HCT116 (cell line): Measurements from ENCODE around the gene CREBBP. TPM values are rescaled to one million over a fixed set of nuclear protein-coding genes. Genes with fewer than 3 reads are reported as not detected.

Source experiments
- ATAC-seq: fragments of 200-7000 bp; cut with Tn5 transposase; 2 replicates; pipeline ENCODE4 v1.9.1; 2020; ENCODE audit warnings: mild to moderate bottlenecking, moderate library complexity
- BruUV-seq: library from RNA; stranded (reverse); fragments of 400-500 nt; replicated peaks from 2 replicates; lab custom pipeline; 2021; lab: Mats Ljungman, UMichigan
- CTCF ChIA-PET: fragments of 300-600 bp; sonication (Branson Sonifier 250); formaldehyde crosslinking; loops from one replicate; lab custom pipeline; 2021; ENCODE audit warnings: antibody characterized with exemption; lab: Charles Lee
- POLR2A ChIA-PET: fragments of 300-600, 350-600 bp; sonication (Branson Sonifier 250); formaldehyde crosslinking; loops from one replicate; lab custom pipeline; 2021; ENCODE audit warnings: antibody characterized with exemption; lab: Charles Lee
- RAD21 ChIA-PET, 2 experiments: fragments of 300-600 bp; sonication (Branson Sonifier 250); formaldehyde crosslinking; loops; one replicate each; lab custom pipeline; 2023; ENCODE audit warnings: low total read pairs in 2 of 2; ENCODE audit not compliant: uncharacterized antibody in 2 of 2, unreplicated experiment in 2 of 2, low non-redundant PET in 1 of 2; lab: Charles Lee
- DNase-seq: peaks from one replicate; pipeline ENCODE4 v3.0.0-alpha.2; 2010; ENCODE audit warnings: low read depth, low spot score
- H2AFZ ChIP-seq: fragments of 200-600 bp; shearing (Covaris generic), sonication (generic); 2 replicates; pipeline ENCODE4 v1.6.1; 2017; ENCODE audit warnings: low read depth, mixed run types, mixed read lengths, antibody characterized with exemption, low read length; ENCODE audit not compliant: poor library complexity, severe bottlenecking
- H3K27ac ChIP-seq: 2 replicates; pipeline ENCODE4 v1.5.1; 2012; ENCODE audit warnings: low read depth, low read length
- H3K27me3 ChIP-seq: fragments of 200-600 bp; sonication (generic); 2 replicates; pipeline ENCODE4 v1.6.1; 2016; ENCODE audit warnings: mixed run types, low read length, mixed read lengths; ENCODE audit not compliant: insufficient read depth
- H3K36me3 ChIP-seq, 2 experiments: fragments of 200-500 bp in 1 of 2; fragments of 200-600 bp in 1 of 2; sonication (Bioruptor generic) in 1 of 2; sonication (generic) in 1 of 2; 2 replicates each; pipeline versions ENCODE4 v1.5.1 to v1.6.1; 2014 to 2016; ENCODE audit warnings: low read length in 2 of 2, inconsistent platforms in 1 of 2, mixed read lengths in 1 of 2, mixed run types in 1 of 2; ENCODE audit not compliant: insufficient read depth in 2 of 2, control insufficient read depth in 1 of 2
- H3K4me1 ChIP-seq, 2 experiments: fragments of 200-600 bp in 1 of 2; sonication (generic) in 1 of 2; 2 replicates each; pipeline versions ENCODE4 v1.5.1 to v1.6.1; 2012 to 2017; ENCODE audit warnings: low read length in 2 of 2, inconsistent platforms in 1 of 2, mild to moderate bottlenecking in 1 of 2, mixed read lengths in 1 of 2, mixed run types in 1 of 2, moderate library complexity in 1 of 2; ENCODE audit not compliant: insufficient read depth in 2 of 2, control insufficient read depth in 1 of 2
- H3K4me2 ChIP-seq: fragments of 200-600 bp; sonication (generic); 2 replicates; pipeline ENCODE4 v1.6.1; 2017; ENCODE audit warnings: mixed run types, low read length, mixed read lengths
- H3K4me3 ChIP-seq, 2 experiments: fragments of 200-600 bp in 1 of 2; sonication (generic) in 1 of 2; replicated peaks in 1 of 2; 2 replicates each; pipeline ENCODE4 v1.5.1; 2011 to 2016; ENCODE audit warnings: low read length in 2 of 2, control low read depth in 1 of 2, low read depth in 1 of 2, mild to moderate bottlenecking in 1 of 2, mixed read lengths in 1 of 2, mixed run types in 1 of 2
- H3K79me2 ChIP-seq: fragments of 200-600 bp; sonication (generic); 2 replicates; pipeline ENCODE4 v1.6.1; 2017; ENCODE audit warnings: mild to moderate bottlenecking, mixed run types, low read length, moderate library complexity, mixed read lengths; ENCODE audit not compliant: insufficient read depth
- H3K9ac ChIP-seq: fragments of 200-600 bp; sonication (generic); 2 replicates; pipeline ENCODE4 v1.6.1; 2016; ENCODE audit warnings: low read length, mixed read lengths
- H3K9me2 ChIP-seq: fragments of 200-600 bp; sonication (generic), shearing (Covaris generic); 2 replicates; pipeline ENCODE4 v1.6.1; 2017; ENCODE audit warnings: mixed run types, mild to moderate bottlenecking, moderate library complexity; ENCODE audit not compliant: insufficient read depth
- H3K9me3 ChIP-seq, 2 experiments: fragments of 200-500 bp in 1 of 2; fragments of 200-600 bp in 1 of 2; sonication (Bioruptor generic) in 1 of 2; sonication (generic) in 1 of 2; 2 replicates each; pipeline ENCODE4 v1.6.1; 2014 to 2017; ENCODE audit warnings: low read length in 2 of 2, mixed read lengths in 2 of 2, inconsistent platforms in 1 of 2, low read depth in 1 of 2, mild to moderate bottlenecking in 1 of 2, mixed run types in 1 of 2, moderate library complexity in 1 of 2; ENCODE audit not compliant: control insufficient read depth in 1 of 2, insufficient read depth in 1 of 2
- H4K20me1 ChIP-seq: fragments of 200-600 bp; sonication (generic), shearing (Covaris generic); 2 replicates; pipeline ENCODE4 v1.6.1; 2017; ENCODE audit warnings: mixed run types, mild to moderate bottlenecking, moderate library complexity; ENCODE audit not compliant: insufficient read depth
- EGR1 ChIP-seq: IDR thresholded peaks from 2 replicates; pipeline ENCODE4 v1.6.1; 2012; ENCODE audit warnings: low read depth
- ELF1 ChIP-seq: IDR thresholded peaks from 2 replicates; pipeline ENCODE4 v1.6.1; 2012; ENCODE audit warnings: low read depth, borderline replicate concordance
- EZH2 ChIP-seq: fragments of 200-600 bp; sonication (generic); IDR thresholded peaks from 2 replicates; pipeline ENCODE4 v1.6.1; 2017; ENCODE audit warnings: antibody characterized with exemption, mixed run types
- EZH2phosphoT487 ChIP-seq: fragments of 200-600 bp; IDR thresholded peaks from 2 replicates; pipeline ENCODE4 v1.6.1; 2018; ENCODE audit warnings: antibody characterized with exemption, borderline replicate concordance
- FOSL1 ChIP-seq: IDR thresholded peaks from 2 replicates; pipeline ENCODE4 v1.6.1; 2012; ENCODE audit warnings: low read depth
- JUND ChIP-seq: IDR thresholded peaks from 2 replicates; pipeline ENCODE4 v1.6.1; 2012
- MAX ChIP-seq: IDR thresholded peaks from 2 replicates; pipeline ENCODE4 v1.6.1; 2012
- REST ChIP-seq: IDR thresholded peaks from 2 replicates; pipeline ENCODE4 v1.6.1; 2012; ENCODE audit warnings: low read depth
- SIN3A ChIP-seq: IDR thresholded peaks from 2 replicates; pipeline ENCODE4 v1.6.1; 2012; ENCODE audit warnings: low read depth
- SP1 ChIP-seq: IDR thresholded peaks from 2 replicates; pipeline ENCODE4 v1.6.1; 2012; ENCODE audit warnings: low read depth
- YY1 ChIP-seq: IDR thresholded peaks from 2 replicates; pipeline ENCODE4 v1.6.1; 2011; ENCODE audit warnings: low read length, low read depth, moderate library complexity, mild to moderate bottlenecking; ENCODE audit not compliant: insufficient replicate concordance; ENCODE audit errors: extremely low read depth
- ZFX ChIP-seq: fragments of 450-650 bp; IDR thresholded peaks from 2 replicates; pipeline ENCODE4 v1.6.1; 2017
- ZNF274 ChIP-seq: fragments of 200-500 bp; sonication (Bioruptor generic); IDR thresholded peaks from 2 replicates; pipeline ENCODE4 v1.6.1; 2014; ENCODE audit warnings: mild to moderate bottlenecking, low read depth, low read length, inconsistent platforms
- intact Hi-C: fragments of 100-400 bp; cut with micrococcal nuclease; formaldehyde crosslinking; loops from 2 replicates; pipeline ENCODE4 v1.10.0; 2022
- total RNA-seq: library from RNA; stranded (reverse); gene quantifications from one replicate; pipeline ENCODE4 v1.2.1, GENCODE V29; 2021; ENCODE audit not compliant: unreplicated experiment
- TF ChIP-seq, protein P1 (sequence below), 3 experiments: fragments of 200-600 bp in 1 of 3; sonication (generic) in 1 of 3; IDR thresholded peaks in 2 of 3; conservative IDR thresholded peaks in 1 of 3; 2 replicates each; pipeline ENCODE4 v1.5.1; 2012 to 2017; ENCODE audit warnings: low read depth in 2 of 3, low read length in 2 of 3, antibody characterized with exemption in 1 of 3, borderline replicate concordance in 1 of 3, control low read depth in 1 of 3, mild to moderate bottlenecking in 1 of 3, mixed read lengths in 1 of 3, mixed run types in 1 of 3, moderate library complexity in 1 of 3; ENCODE audit not compliant: insufficient read depth in 1 of 3
- TF ChIP-seq, protein P2 (sequence below): IDR thresholded peaks from 2 replicates; pipeline ENCODE4 v1.6.1; 2011; ENCODE audit warnings: mild to moderate bottlenecking, low read length, moderate library complexity; ENCODE audit not compliant: insufficient replicate concordance; ENCODE audit errors: extremely low read depth

CREBBP gene
- total RNA-seq, 1 experiment from 2014 or later = 42.7 TPM

DNA sequence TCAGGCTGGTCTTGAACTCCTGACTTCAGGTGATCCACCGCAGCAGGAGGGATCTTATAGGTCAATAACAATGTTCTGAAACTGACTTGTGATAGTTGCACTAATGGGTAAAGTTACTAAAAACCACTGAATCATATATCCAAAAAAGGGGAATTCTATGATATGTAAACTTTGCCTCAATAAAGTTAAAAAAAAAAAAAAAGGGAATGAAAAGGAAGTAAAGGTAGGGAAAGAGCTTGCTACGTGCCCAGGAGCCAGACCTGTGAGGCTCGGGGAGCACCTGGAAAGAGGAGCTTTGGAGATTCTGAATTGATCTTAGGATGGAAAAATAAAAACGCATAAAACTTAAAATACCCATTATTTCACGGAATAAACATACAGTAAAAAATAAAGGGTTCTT lies 142.4 kb downstream of the CREBBP start (continued):
- TF ChIP-seq, protein P1, sequence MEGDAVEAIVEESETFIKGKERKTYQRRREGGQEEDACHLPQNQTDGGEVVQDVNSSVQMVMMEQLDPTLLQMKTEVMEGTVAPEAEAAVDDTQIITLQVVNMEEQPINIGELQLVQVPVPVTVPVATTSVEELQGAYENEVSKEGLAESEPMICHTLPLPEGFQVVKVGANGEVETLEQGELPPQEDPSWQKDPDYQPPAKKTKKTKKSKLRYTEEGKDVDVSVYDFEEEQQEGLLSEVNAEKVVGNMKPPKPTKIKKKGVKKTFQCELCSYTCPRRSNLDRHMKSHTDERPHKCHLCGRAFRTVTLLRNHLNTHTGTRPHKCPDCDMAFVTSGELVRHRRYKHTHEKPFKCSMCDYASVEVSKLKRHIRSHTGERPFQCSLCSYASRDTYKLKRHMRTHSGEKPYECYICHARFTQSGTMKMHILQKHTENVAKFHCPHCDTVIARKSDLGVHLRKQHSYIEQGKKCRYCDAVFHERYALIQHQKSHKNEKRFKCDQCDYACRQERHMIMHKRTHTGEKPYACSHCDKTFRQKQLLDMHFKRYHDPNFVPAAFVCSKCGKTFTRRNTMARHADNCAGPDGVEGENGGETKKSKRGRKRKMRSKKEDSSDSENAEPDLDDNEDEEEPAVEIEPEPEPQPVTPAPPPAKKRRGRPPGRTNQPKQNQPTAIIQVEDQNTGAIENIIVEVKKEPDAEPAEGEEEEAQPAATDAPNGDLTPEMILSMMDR (IDR thresholded peaks at IDR 0.05 in 2 of 3, conservative IDR thresholded peaks at IDR 0.05 in 1 of 3; ENCODE audit: borderline replicate concordance in 1 of 3, insufficient read depth in 1 of 3, low read depth in 2 of 3, low read length in 2 of 3) = no peak

- no peak overlapping the region for H3K4me2 ChIP-seq
- TF ChIP-seq YY1 = no peak
- no peak for TF ChIP-seq EZH2
- TF ChIP-seq EZH2phosphoT487 = no peak
- no peak for TF ChIP-seq SP1
- TF ChIP-seq JUND = no peak
- TF ChIP-seq, protein P1 (IDR thresholded peaks at IDR 0.05 in 2 of 3, conservative IDR thresholded peaks at IDR 0.05 in 1 of 3; ENCODE audit: borderline replicate concordance in 1 of 3, insufficient read depth in 1 of 3, low read depth in 2 of 3, low read length in 2 of 3) = no peak
- no peak for TF ChIP-seq ZFX
- TF ChIP-seq SIN3A = no peak
- no peak for TF ChIP-seq FOSL1
- TF ChIP-seq REST = no peak
- TF ChIP-seq, protein P2, sequence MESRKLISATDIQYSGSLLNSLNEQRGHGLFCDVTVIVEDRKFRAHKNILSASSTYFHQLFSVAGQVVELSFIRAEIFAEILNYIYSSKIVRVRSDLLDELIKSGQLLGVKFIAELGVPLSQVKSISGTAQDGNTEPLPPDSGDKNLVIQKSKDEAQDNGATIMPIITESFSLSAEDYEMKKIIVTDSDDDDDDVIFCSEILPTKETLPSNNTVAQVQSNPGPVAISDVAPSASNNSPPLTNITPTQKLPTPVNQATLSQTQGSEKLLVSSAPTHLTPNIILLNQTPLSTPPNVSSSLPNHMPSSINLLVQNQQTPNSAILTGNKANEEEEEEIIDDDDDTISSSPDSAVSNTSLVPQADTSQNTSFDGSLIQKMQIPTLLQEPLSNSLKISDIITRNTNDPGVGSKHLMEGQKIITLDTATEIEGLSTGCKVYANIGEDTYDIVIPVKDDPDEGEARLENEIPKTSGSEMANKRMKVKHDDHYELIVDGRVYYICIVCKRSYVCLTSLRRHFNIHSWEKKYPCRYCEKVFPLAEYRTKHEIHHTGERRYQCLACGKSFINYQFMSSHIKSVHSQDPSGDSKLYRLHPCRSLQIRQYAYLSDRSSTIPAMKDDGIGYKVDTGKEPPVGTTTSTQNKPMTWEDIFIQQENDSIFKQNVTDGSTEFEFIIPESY = no peak
- no peak for TF ChIP-seq EGR1
- TF ChIP-seq ZNF274 = no peak
- no peak for TF ChIP-seq ELF1
- no peak for TF ChIP-seq MAX
- no peaks in the 10 kb centered on the region for H3K9me3 ChIP-seq
- no peaks in the 10 kb centered on the region for H3K9me2 ChIP-seq
- intact Hi-C loops = no loop called here
- H3K9ac ChIP-seq = no peak overlapping the region
- no peaks in the 10 kb centered on the region for H4K20me1 ChIP-seq
- H3K27me3 ChIP-seq = no peaks in the 10 kb centered on the region
- DNase-seq = no peak
- H3K79me2 ChIP-seq = no peaks in the 10 kb centered on the region
- ChIA-PET RAD21 (no interaction called here), POLR2A (no interaction called here), CTCF (no interaction called here)
- no peak overlapping the region for H2AFZ ChIP-seq
- BruUV-seq = no TSS peak
- peaks cover 23 to 35% of the 10 kb centered on the region in 2 experiments; a peak in 3 of 4 replicates for H3K36me3 ChIP-seq
- no peak overlapping the region for H3K4me3 ChIP-seq
- H3K27ac ChIP-seq = no peak overlapping the region
- no peaks in the 10 kb centered on the region for H3K4me1 ChIP-seq
- ATAC-seq = no peak
Observed at GRCh38 chr16:3737181-3737580, 143.3 kb downstream of the CREBBP start.
